ENCODE measurements around the gene MBD3L1. TPM values are rescaled to one million over a fixed set of nuclear protein-coding genes. Genes with fewer than 3 reads are reported as not detected.

The MBD3L1 gene
- total RNA-seq, 1 donor from 2014 or later: not detected

- peaks cover 28% of the 10 kb centered on the region for H3K9me3 Mint-ChIP-seq (ENCODE audit: low read depth)
- no peak for DNase-seq (ENCODE audit: low spot score)
- no peak overlapping the region for H3K27ac Mint-ChIP-seq (ENCODE audit: unreplicated experiment)
- peaks cover 3% of the 10 kb centered on the region for H3K36me3 Mint-ChIP-seq (ENCODE audit: low read depth)
- no peak for TF ChIP-seq CTCF (IDR thresholded peaks at IDR 0.05)
- H3K4me1 Mint-ChIP-seq (ENCODE audit: low read depth): no peaks in the 10 kb centered on the region
- no peak overlapping the region for H3K4me3 Mint-ChIP-seq (ENCODE audit: unreplicated experiment)
- H3K27me3 Mint-ChIP-seq (ENCODE audit: low read depth): no peaks in the 10 kb centered on the region
These were observed 14.6 kb downstream of the MBD3L1 start for GRCh38 chr19:8846819-8847218.

- H3K9me3 Mint-ChIP-seq (ENCODE audit: low read depth): peaks cover 33% of the 10 kb centered on the region
- DNase-seq (ENCODE audit: low spot score): no peak
- no peak for TF ChIP-seq CTCF (IDR thresholded peaks at IDR 0.05)
- H3K4me3 Mint-ChIP-seq (ENCODE audit: unreplicated experiment): no peak overlapping the region
- H3K27me3 Mint-ChIP-seq (ENCODE audit: low read depth): no peaks in the 10 kb centered on the region
- no peak overlapping the region for H3K27ac Mint-ChIP-seq (ENCODE audit: unreplicated experiment)
- no peaks in the 10 kb centered on the region for H3K4me1 Mint-ChIP-seq (ENCODE audit: low read depth)
- H3K36me3 Mint-ChIP-seq (ENCODE audit: low read depth): peaks cover 3% of the 10 kb centered on the region
These were observed 17.1 kb downstream of the MBD3L1 start for GRCh38 chr19:8849232-8849631.

GRCh38 chr19:8850488-8850887 lies 18.3 kb downstream of the MBD3L1 start:
- Mint-ChIP-seq H3K9me3 (ENCODE audit: low read depth) (peaks cover 35% of the 10 kb centered on the region), H3K27me3 (ENCODE audit: low read depth) (no peaks in the 10 kb centered on the region)

DNA sequence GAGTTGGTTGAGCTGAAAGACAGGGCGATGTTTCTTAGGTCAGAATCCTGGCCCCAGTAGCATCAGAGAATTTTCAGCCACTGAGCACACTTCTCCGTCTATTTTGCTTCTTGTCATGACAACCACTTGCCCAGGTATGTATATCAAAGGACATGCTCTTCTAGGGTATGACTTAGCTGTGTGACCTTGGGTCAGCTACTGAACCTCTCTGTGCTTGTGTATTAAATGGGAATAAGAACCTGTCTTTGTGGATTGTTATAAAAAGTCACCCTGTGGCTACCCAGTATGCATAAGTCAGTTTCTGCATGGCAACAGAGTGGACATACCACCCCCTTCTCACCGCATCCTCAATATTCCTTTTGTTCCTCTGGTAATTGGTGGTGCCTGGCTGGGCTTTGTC lies 26.1 kb downstream of the MBD3L1 start:
- Mint-ChIP-seq H3K9me3 (ENCODE audit: low read depth) (peaks cover 8% of the 10 kb centered on the region), H3K4me3 (ENCODE audit: unreplicated experiment) (no peak overlapping the region)
- DNase-seq (ENCODE audit: low spot score): no peak

More at GRCh38 chr19:8850488-8850887, 18.3 kb downstream of the MBD3L1 start:
- H3K36me3 Mint-ChIP-seq (ENCODE audit: low read depth): peaks cover 3% of the 10 kb centered on the region
- no peak overlapping the region for H3K4me3 Mint-ChIP-seq (ENCODE audit: unreplicated experiment)
- no peaks in the 10 kb centered on the region for H3K4me1 Mint-ChIP-seq (ENCODE audit: low read depth)
- no peak overlapping the region for H3K27ac Mint-ChIP-seq (ENCODE audit: unreplicated experiment)
- no peak for TF ChIP-seq CTCF (IDR thresholded peaks at IDR 0.05)
- DNase-seq (ENCODE audit: low spot score): no peak

GRCh38 chr19:8866344-8866743 lies 34.2 kb downstream of the MBD3L1 start:
- Mint-ChIP-seq H3K4me1 (ENCODE audit: low read depth) (no peaks in the 10 kb centered on the region), H3K27me3 (ENCODE audit: low read depth) (no peaks in the 10 kb centered on the region), H3K27ac (ENCODE audit: unreplicated experiment) (no peak overlapping the region), H3K9me3 (ENCODE audit: low read depth) (peaks cover 17% of the 10 kb centered on the region), H3K36me3 (ENCODE audit: low read depth) (no peaks in the 10 kb centered on the region), H3K4me3 (ENCODE audit: unreplicated experiment) (no peak overlapping the region)
- no peak for DNase-seq (ENCODE audit: low spot score)
- no peak for TF ChIP-seq CTCF (IDR thresholded peaks at IDR 0.05)

More for the DNA sequence above, 26.1 kb downstream of the MBD3L1 start:
- Mint-ChIP-seq H3K27me3 (ENCODE audit: low read depth) (no peaks in the 10 kb centered on the region), H3K36me3 (ENCODE audit: low read depth) (no peaks in the 10 kb centered on the region), H3K27ac (ENCODE audit: unreplicated experiment) (no peak overlapping the region), H3K4me1 (ENCODE audit: low read depth) (no peaks in the 10 kb centered on the region)
- no peak for TF ChIP-seq CTCF (IDR thresholded peaks at IDR 0.05)

All from chondrocyte (in vitro differentiated cells).